SU-DHL-6 (cell line): Measurements from ENCODE around the gene NATD1.

ENCODE experiments used
- H2AFZ ChIP-seq: fragments of 200-600 bp; sonication (generic); 2 replicates; pipeline ENCODE4 v1.6.1; 2014; ENCODE audit warnings: low read depth, mild to moderate bottlenecking, moderate library complexity, mixed read lengths, antibody characterized with exemption, low read length; ENCODE audit not compliant: severe bottlenecking
- H3F3A ChIP-seq: fragments of 200-600 bp; shearing (Covaris generic); 2 replicates; pipeline ENCODE4 v1.6.0; 2016; ENCODE audit warnings: antibody characterized with exemption, mild to moderate bottlenecking; ENCODE audit not compliant: insufficient read depth
- H3K27ac ChIP-seq: fragments of 200-600 bp; sonication (generic); 2 replicates; pipeline ENCODE4 v1.5.1; 2016; ENCODE audit warnings: low read depth, mild to moderate bottlenecking, low read length, moderate library complexity, mixed read lengths
- H3K27me3 ChIP-seq: fragments of 200-600 bp; sonication (generic), shearing (Covaris generic); 2 replicates; pipeline ENCODE4 v1.6.0; 2014; ENCODE audit warnings: mild to moderate bottlenecking, low read length
- H3K36me3 ChIP-seq: fragments of 200-600 bp; sonication (generic); 2 replicates; pipeline ENCODE4 v1.6.1; 2014; ENCODE audit warnings: mild to moderate bottlenecking, low read length, mixed read lengths
- H3K4me2 ChIP-seq: fragments of 300-600, 200-600 bp; shearing (Covaris generic), sonication (generic); 2 replicates; pipeline ENCODE4 v1.6.0; 2014; ENCODE audit warnings: low read length, low read depth, mild to moderate bottlenecking; ENCODE audit not compliant: poor library complexity, severe bottlenecking
- H3K4me3 ChIP-seq: fragments of 200-600 bp; sonication (generic); 2 replicates; pipeline ENCODE4 v1.5.1; 2014; ENCODE audit warnings: antibody characterized with exemption, low read length, mild to moderate bottlenecking, mixed read lengths; ENCODE audit not compliant: insufficient read depth, poor library complexity, severe bottlenecking
- H3K79me2 ChIP-seq: fragments of 200-600 bp; sonication (generic); 2 replicates; pipeline ENCODE4 v1.6.1; 2014; ENCODE audit warnings: mild to moderate bottlenecking, low read length, moderate library complexity; ENCODE audit not compliant: insufficient read depth
- H3K9ac ChIP-seq: fragments of 200-600 bp; sonication (generic); 2 replicates; pipeline ENCODE4 v1.7.0; 2014; ENCODE audit warnings: mild to moderate bottlenecking, low read length
- H3K9me2 ChIP-seq: fragments of 200-600 bp; sonication (generic); replicated peaks from 2 replicates; pipeline ENCODE4 v1.6.1; 2014; ENCODE audit warnings: low read length; ENCODE audit not compliant: insufficient read depth
- H3K9me3 ChIP-seq: fragments of 200-600 bp; sonication (generic); 2 replicates; pipeline ENCODE4 v1.6.1; 2014; ENCODE audit warnings: low read length, mixed read lengths; ENCODE audit not compliant: insufficient read depth
- H4K20me1 ChIP-seq: fragments of 200-600 bp; sonication (generic); 2 replicates; pipeline ENCODE4 v1.6.1; 2014; ENCODE audit warnings: low read depth, mild to moderate bottlenecking, antibody characterized with exemption, low read length, moderate library complexity, mixed read lengths
- EZH2phosphoT487 ChIP-seq: fragments of 200-600 bp; sonication (generic), shearing (Covaris generic); conservative IDR thresholded peaks from 2 replicates; pipeline ENCODE4 v1.6.1; 2018; ENCODE audit warnings: mild to moderate bottlenecking, antibody characterized with exemption, low read length, moderate library complexity, mixed read lengths
- TF ChIP-seq, protein P1 (sequence below): fragments of 200-600 bp; sonication (generic); IDR thresholded peaks from one replicate; pipeline ENCODE4 v1.5.1; 2017; ENCODE audit warnings: antibody characterized with exemption, mild to moderate bottlenecking, low read length, moderate library complexity; ENCODE audit not compliant: insufficient read depth, poor library complexity, severe bottlenecking

NATD1 gene

DNA sequence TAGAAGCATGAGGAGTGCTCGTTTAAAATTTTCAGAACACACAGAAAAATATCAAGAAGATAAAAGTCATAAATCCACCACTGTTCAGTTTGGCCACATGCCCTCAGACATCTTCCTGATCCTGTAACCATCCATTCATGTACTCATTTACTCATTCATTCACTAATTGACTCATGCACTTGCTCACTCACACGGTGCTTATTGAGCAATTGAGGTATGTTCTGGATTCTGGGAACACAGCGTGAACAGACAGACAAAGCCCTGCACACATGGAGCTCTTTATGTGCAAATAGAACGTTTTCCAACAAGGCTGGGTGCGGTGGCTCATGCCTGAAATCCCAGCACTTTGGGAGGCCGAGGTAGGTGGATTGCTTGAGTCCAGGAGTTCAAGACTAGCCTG is 10.2 kb upstream of the NATD1 start:
- no peak overlapping the region for H2AFZ ChIP-seq
- no peak overlapping the region for H3K4me3 ChIP-seq

GRCh38 chr17:21262259-21262993 is 9.2 kb upstream of the NATD1 start:
- H3K4me2 ChIP-seq: no peak overlapping the region
- H4K20me1 ChIP-seq: no peaks in the 10 kb centered on the region
- no peaks in the 10 kb centered on the region for H3K9me3 ChIP-seq
- no peaks in the 10 kb centered on the region for H3K27me3 ChIP-seq
- no peaks in the 10 kb centered on the region for H3K79me2 ChIP-seq
- no peaks in the 10 kb centered on the region for H3K36me3 ChIP-seq
- no peaks in the 10 kb centered on the region for H3F3A ChIP-seq
- H2AFZ ChIP-seq: no peak overlapping the region
- H3K27ac ChIP-seq: no peak overlapping the region
- no peak overlapping the region for H3K9ac ChIP-seq
- no peaks in the 10 kb centered on the region for H3K9me2 ChIP-seq
- TF ChIP-seq, protein P1, sequence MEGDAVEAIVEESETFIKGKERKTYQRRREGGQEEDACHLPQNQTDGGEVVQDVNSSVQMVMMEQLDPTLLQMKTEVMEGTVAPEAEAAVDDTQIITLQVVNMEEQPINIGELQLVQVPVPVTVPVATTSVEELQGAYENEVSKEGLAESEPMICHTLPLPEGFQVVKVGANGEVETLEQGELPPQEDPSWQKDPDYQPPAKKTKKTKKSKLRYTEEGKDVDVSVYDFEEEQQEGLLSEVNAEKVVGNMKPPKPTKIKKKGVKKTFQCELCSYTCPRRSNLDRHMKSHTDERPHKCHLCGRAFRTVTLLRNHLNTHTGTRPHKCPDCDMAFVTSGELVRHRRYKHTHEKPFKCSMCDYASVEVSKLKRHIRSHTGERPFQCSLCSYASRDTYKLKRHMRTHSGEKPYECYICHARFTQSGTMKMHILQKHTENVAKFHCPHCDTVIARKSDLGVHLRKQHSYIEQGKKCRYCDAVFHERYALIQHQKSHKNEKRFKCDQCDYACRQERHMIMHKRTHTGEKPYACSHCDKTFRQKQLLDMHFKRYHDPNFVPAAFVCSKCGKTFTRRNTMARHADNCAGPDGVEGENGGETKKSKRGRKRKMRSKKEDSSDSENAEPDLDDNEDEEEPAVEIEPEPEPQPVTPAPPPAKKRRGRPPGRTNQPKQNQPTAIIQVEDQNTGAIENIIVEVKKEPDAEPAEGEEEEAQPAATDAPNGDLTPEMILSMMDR: no peak
- no peak for TF ChIP-seq EZH2phosphoT487
- H3K4me3 ChIP-seq: no peak overlapping the region

More for the DNA sequence above, 10.2 kb upstream of the NATD1 start:
- Histone ChIP-seq H3F3A (no peaks in the 10 kb centered on the region), H3K27me3 (no peaks in the 10 kb centered on the region), H4K20me1 (no peaks in the 10 kb centered on the region), H3K9me3 (no peaks in the 10 kb centered on the region), H3K79me2 (no peaks in the 10 kb centered on the region), H3K9me2 (no peaks in the 10 kb centered on the region), H3K9ac (no peak overlapping the region), H3K27ac (no peak overlapping the region), H3K4me2 (no peak overlapping the region), H3K36me3 (no peaks in the 10 kb centered on the region)
- TF ChIP-seq EZH2phosphoT487: no peak
- TF ChIP-seq, protein P1: no peak

DNA sequence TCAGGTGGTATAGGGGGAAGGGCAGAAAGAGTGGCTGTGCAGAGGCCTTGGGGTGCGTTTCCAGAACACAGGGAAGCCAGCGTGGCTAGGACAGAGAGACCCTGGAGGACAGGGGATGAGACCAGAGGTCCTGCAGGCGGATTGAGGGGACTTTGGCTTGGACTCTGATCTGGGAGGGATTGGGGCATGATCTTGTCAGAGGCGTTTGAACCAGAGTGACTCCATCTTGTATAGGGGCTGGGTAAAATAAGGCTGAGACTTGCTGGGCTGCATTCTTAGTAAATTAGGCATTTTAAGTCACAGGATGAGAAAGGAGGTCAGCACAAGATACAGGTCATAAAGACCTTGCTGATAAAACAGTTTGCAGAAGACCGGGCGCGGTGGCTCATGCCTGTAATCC is 5.4 kb upstream of the NATD1 start:
- Histone ChIP-seq H3K9me2 (no peaks in the 10 kb centered on the region), H3K27ac (no peak overlapping the region), H4K20me1 (no peaks in the 10 kb centered on the region), H3F3A (no peaks in the 10 kb centered on the region), H3K27me3 (no peaks in the 10 kb centered on the region), H3K9me3 (no peaks in the 10 kb centered on the region), H3K4me2 (no peak overlapping the region), H3K9ac (no peak overlapping the region), H3K36me3 (no peaks in the 10 kb centered on the region), H2AFZ (no peak overlapping the region), H3K4me3 (no peak overlapping the region), H3K79me2 (no peaks in the 10 kb centered on the region)
- no peak for TF ChIP-seq EZH2phosphoT487
- TF ChIP-seq, protein P1: no peak
